Naive thymus-derived CD8-positive, alpha-beta T cell (primary cell): ENCODE results near the gene SLK. TPM values are rescaled to one million over a fixed set of nuclear protein-coding genes. Genes with fewer than 3 reads are reported as not detected.

Experiments used
- ATAC-seq, 2 donors: fragments of 150-1000 bp; cut with Tn5 transposase in 1 of 2; sonication (Bioruptor Pico), chemical (Tn5 transposase) in 1 of 2; 1 replicate in 1 of 2; 2 replicates in 1 of 2; pipeline ENCODE4 v1.10.0; 2021; ENCODE audit warnings: mild to moderate bottlenecking in 2 of 2, moderate library complexity in 2 of 2
- POLR2A ChIA-PET: fragments of 350-600 bp; sonication (Branson Sonifier 250); formaldehyde crosslinking; loops from one replicate; lab custom pipeline; 2021; ENCODE audit warnings: antibody characterized with exemption; lab: Charles Lee
- DNase-seq, 10 donors: peaks; one replicate each; pipeline versions ENCODE4 v3.0.0 to v3.0.0-alpha.2; 2020 to 2022
- H3K27ac Mint-ChIP-seq, 10 donors: one replicate each; pipeline ENCODE4 v1.8.0; 2020 to 2022; ENCODE audit warnings: mild to moderate bottlenecking in 10 of 10, mixed read lengths in 10 of 10, moderate library complexity in 4 of 10, inconsistent platforms in 1 of 10
- H3K27me3 Mint-ChIP-seq, 5 donors: one replicate each; pipeline ENCODE4 v1.8.0; 2021 to 2022; ENCODE audit warnings: mixed read lengths in 5 of 5
- H3K36me3 Mint-ChIP-seq, 3 donors: one replicate each; pipeline ENCODE4 v1.8.0; 2020 to 2022; ENCODE audit warnings: mixed read lengths in 3 of 3, mild to moderate bottlenecking in 2 of 3, inconsistent platforms in 1 of 3
- H3K4me1 Mint-ChIP-seq, 4 donors: one replicate each; pipeline ENCODE4 v1.8.0; 2021 to 2022; ENCODE audit warnings: mixed read lengths in 4 of 4
- H3K4me3 Mint-ChIP-seq, 10 donors: one replicate each; pipeline ENCODE4 v1.8.0; 2020 to 2022; ENCODE audit warnings: mild to moderate bottlenecking in 10 of 10, mixed read lengths in 10 of 10, moderate library complexity in 6 of 10, inconsistent platforms in 1 of 10
- H3K9me3 Mint-ChIP-seq, 9 donors: one replicate each; pipeline ENCODE4 v1.8.0; 2020 to 2022; ENCODE audit warnings: mixed read lengths in 9 of 9, mild to moderate bottlenecking in 3 of 9, inconsistent platforms in 1 of 9, moderate library complexity in 1 of 9
- microRNA-seq: library from miRNA; unstranded; fragments of <30 nt; microRNA quantifications from one replicate; pipeline ENCODE4 v1.2.0, GENCODE V29; 2022; ENCODE audit warnings: borderline microRNAs expressed
- polyA plus RNA-seq, 3 donors: library from polyadenylated mRNA; unstranded; fragments of 300-500 nt; fragmentation: Illumina TruSeq; gene quantifications; one replicate each; pipeline ENCODE4 v1.2.3, GENCODE V29; 2021
- total RNA-seq, 8 experiments: library from RNA in 2 of 8; stranded (reverse) in 2 of 8; gene quantifications; one replicate each; pipeline ENCODE4 v1.2.3 and lab custom pipeline; 2021 to 2026

The SLK gene
- total and polyA plus RNA-seq, 5 experiments from 2014 or later = 5.0 to 36.6 (median 12.7) TPM

DNA sequence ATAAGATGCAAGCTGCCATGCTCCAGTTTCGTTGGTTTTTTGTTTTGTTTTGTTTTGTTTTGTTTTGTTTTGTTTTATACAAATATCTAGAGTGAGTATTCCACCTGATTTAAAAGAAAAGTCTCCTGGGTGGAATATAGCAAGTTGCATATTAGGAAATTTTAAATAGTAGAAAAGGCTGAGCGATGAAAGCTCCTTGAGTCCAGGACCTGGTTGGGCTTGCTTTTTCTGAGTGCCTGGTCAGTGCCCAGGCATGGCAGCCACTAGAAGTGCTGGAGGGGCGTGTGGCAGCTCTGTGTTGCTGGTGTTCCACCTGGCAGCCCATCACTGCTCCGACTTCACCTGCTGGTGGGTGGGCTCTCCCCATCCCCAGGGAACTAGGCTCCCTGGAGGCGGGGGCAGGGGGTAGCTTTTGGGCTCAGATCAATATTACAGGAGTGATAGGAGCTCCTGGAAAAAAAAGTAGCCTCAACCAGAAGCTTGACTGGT, 110.8 kb downstream of the SLK start:
- DNase-seq = no peak
- no peak overlapping the region for H3K4me3 Mint-ChIP-seq
- H3K36me3 Mint-ChIP-seq = no peaks in the 10 kb centered on the region
- no peaks in the 10 kb centered on the region for H3K9me3 Mint-ChIP-seq
- H3K27ac Mint-ChIP-seq = no peak overlapping the region
- no peaks in the 10 kb centered on the region for H3K27me3 Mint-ChIP-seq
- no peaks in the 10 kb centered on the region for H3K4me1 Mint-ChIP-seq
- ATAC-seq = no peak
- POLR2A ChIA-PET = no interaction called here

Small RNA genes lying within 50 kb of the gene (microRNA-seq; reads per million reads assigned to microRNA genes)
- not detected for gene MIR936

Other genes with a start within 250 kb of the SLK start
- 10 to 100 TPM; 21.5 to 22.4 TPM for gene SH3PXD2A, start 111.6 kb upstream of the SLK start, total RNA-seq
- under 1 TPM; 0.09 to 0.50 (median 0.29) TPM for gene SH3PXD2A, start 111.6 kb upstream of the SLK start, polyA plus RNA-seq
- gene STN1, start 49.0 kb upstream of the SLK start, total RNA-seq = 10 to 100 TPM; 41.8 to 41.9 TPM
- gene STN1, start 49.0 kb upstream of the SLK start, polyA plus RNA-seq = 100 to 1,000 TPM in 1 of 3 donors, 10 to 100 TPM in 2; 89.3 to 103 (median 94.8) TPM
- gene COL17A1, start 118.7 kb downstream of the SLK start, total RNA-seq = not detected
- gene COL17A1, start 118.7 kb downstream of the SLK start, polyA plus RNA-seq = not detected
- 10 to 100 TPM; 15.5 to 17.3 TPM for gene SFR1, start 155.0 kb downstream of the SLK start, total RNA-seq
- gene SFR1, start 155.0 kb downstream of the SLK start, polyA plus RNA-seq = 10 to 100 TPM; 12.9 to 18.2 (median 14.4) TPM